Mucosa of descending colon (tissue), 3 donors: ENCODE data around the gene STRIT1. TPM values are rescaled to one million over a fixed set of nuclear protein-coding genes. Genes with fewer than 3 reads are reported as not detected.

Experiments
- ATAC-seq: fragments of 200-7000 bp; cut with Tn5 transposase; one replicate; pipeline ENCODE4 v1.9.1; 2020; ENCODE audit warnings: mild to moderate bottlenecking, moderate library complexity
- DNase-seq, 3 donors: peaks; one replicate each; pipeline ENCODE4 v3.0.0-alpha.2; 2020
- H3K36me3 ChIP-seq: fragments of 200-600 bp; one replicate; pipeline ENCODE4 v1.8.0; 2021; ENCODE audit warnings: low read depth, mild to moderate bottlenecking
- H3K4me1 ChIP-seq: fragments of 200-600 bp; one replicate; pipeline ENCODE4 v1.8.0; 2021; ENCODE audit warnings: low read depth, mild to moderate bottlenecking
- H3K4me3 ChIP-seq: fragments of 200-600 bp; one replicate; pipeline ENCODE4 v1.8.0; 2021; ENCODE audit warnings: mild to moderate bottlenecking
- H3K9me3 ChIP-seq: fragments of 200-600 bp; one replicate; pipeline ENCODE4 v1.8.0; 2021; ENCODE audit warnings: mild to moderate bottlenecking
- intact Hi-C, 2 donors: fragments of 100-400 bp; cut with DNase I in 1 of 2; cut with micrococcal nuclease in 1 of 2; formaldehyde crosslinking; loops; one replicate each; pipeline versions ENCODE4 v1.11.0 to v1.11.1; 2022; cut with DNase I, micrococcal nuclease
- total RNA-seq, 3 donors: library from RNA; stranded (reverse); fragmentation: NEBNext Ultra II Directional in 2 of 3; extraction: Animal tissue kit (Norgen Biotek cat#: 25700) in 2 of 3; gene quantifications; one replicate each; pipeline versions ENCODE4 v1.2.1 to v1.2.4, GENCODE V29; 2021 to 2023
- TF ChIP-seq, protein P1 (sequence below): fragments of 200-600 bp; IDR thresholded peaks from one replicate; pipeline ENCODE4 v1.8.0; 2022; ENCODE audit warnings: antibody characterized with exemption, mild to moderate bottlenecking
- donor health status: DM: no; HTN: no; CAD: no; lungs with moderate emphysema.
- donor health status: DM: no; HTN: no; CAD: no.
- donor health status: DM: no; HTN: yes; CAD: no.

STRIT1 gene
- total RNA-seq, 3 donors from 2014 or later: not detected

DNA sequence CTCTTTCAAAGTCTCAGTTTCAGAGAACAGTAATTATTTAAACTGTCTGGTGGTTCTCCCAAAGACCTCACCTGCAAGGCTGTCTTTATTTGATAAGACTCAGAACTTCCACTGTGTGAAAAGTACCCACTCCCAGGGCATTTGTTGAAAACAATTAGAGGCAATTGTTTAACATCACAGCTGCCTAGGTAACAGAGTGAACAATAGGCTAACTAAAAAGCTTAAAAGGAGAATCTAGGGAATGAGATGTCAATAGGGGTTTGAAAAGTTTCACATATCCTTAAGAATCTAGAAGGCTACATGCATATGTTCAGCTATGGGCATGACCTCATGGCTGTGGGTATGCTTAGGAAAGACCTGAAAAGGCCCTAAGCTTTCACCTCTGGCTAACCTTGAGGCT lies 2.9 kb upstream of the STRIT1 start:
- H3K9me3 ChIP-seq: peaks cover 6% of the 10 kb centered on the region

DNA sequence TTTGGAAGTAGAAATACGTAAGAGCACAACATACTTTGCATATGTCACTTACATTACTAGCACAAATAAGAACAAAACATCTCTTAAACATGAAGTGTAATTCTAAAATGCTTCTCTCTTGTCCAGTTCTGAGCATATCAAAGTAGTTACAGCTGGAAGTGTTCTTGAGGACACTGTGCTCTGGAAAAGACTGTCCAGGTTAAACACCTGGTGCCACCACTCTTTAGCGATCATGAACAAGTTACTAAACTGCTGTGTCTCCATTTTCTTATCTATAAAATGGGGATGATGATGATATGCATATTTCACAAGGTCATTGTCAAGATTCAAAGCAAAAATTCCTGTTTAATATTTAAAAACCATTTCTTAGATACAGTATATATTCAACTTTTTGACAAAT lies 790 bp downstream of the STRIT1 start:
- intact Hi-C loops: no loop called here
- no peak for ATAC-seq
- TF ChIP-seq, protein P1, sequence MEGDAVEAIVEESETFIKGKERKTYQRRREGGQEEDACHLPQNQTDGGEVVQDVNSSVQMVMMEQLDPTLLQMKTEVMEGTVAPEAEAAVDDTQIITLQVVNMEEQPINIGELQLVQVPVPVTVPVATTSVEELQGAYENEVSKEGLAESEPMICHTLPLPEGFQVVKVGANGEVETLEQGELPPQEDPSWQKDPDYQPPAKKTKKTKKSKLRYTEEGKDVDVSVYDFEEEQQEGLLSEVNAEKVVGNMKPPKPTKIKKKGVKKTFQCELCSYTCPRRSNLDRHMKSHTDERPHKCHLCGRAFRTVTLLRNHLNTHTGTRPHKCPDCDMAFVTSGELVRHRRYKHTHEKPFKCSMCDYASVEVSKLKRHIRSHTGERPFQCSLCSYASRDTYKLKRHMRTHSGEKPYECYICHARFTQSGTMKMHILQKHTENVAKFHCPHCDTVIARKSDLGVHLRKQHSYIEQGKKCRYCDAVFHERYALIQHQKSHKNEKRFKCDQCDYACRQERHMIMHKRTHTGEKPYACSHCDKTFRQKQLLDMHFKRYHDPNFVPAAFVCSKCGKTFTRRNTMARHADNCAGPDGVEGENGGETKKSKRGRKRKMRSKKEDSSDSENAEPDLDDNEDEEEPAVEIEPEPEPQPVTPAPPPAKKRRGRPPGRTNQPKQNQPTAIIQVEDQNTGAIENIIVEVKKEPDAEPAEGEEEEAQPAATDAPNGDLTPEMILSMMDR: no peak

More for the DNA sequence above, 2.9 kb upstream of the STRIT1 start:
- ATAC-seq (no peak), DNase-seq (no peak)
- intact Hi-C loops: no loop called here
- Histone ChIP-seq H3K4me1 (no peaks in the 10 kb centered on the region), H3K36me3 (no peaks in the 10 kb centered on the region), H3K4me3 (no peak overlapping the region)
- TF ChIP-seq, protein P1: no peak

DNA sequence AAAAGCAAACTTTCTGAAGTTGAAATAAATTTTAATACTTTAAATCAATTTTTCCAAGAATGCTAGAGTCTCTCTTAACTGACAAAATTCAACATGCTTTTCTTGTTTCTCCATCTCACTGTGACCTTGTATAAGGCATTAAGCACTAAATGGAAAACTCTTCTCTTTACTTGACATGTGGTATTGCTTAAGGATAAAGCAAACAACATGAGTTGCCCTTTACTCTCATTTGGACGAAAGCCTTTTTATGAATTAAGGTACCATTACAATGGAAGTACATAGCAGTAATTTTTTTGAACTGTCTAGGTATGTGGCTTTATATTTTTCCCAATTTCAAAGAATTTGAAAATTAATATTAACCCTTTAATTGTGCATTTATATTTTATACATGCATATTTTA lies 1.4 kb downstream of the STRIT1 start:
- DNase-seq: no peak
- no peak for ATAC-seq

More for the DNA sequence above, 790 bp downstream of the STRIT1 start:
- Histone ChIP-seq H3K4me3 (no peak overlapping the region), H3K9me3 (peaks cover 6% of the 10 kb centered on the region), H3K4me1 (no peaks in the 10 kb centered on the region), H3K36me3 (no peaks in the 10 kb centered on the region)
- no peak for DNase-seq

DNA sequence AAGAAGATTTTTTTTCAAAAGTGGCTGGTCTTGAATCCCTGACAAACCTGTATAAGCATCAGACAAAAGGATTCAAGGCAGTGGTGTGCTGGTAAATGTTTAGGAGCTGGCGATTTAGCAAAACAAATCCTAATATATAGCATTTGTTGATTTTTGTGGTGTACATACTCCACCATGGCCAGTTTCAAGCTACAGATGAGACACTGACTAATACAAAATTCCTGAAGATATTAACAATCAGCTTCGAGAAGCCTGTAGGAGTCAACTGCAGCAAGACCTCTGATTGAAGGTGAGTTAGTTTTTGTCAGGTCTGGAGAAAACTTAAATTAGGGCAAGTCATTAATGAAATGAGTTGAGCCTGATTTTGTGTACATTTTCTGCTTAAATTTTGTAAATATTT lies 6.7 kb downstream of the STRIT1 start:
- ATAC-seq: no peak
- intact Hi-C loops: no loop called here

More for the DNA sequence above, 1.4 kb downstream of the STRIT1 start:
- intact Hi-C loops: no loop called here
- peaks cover 6% of the 10 kb centered on the region for H3K9me3 ChIP-seq
- TF ChIP-seq, protein P1: no peak
- H3K36me3 ChIP-seq: no peaks in the 10 kb centered on the region
- no peak overlapping the region for H3K4me3 ChIP-seq
- no peaks in the 10 kb centered on the region for H3K4me1 ChIP-seq

DNA sequence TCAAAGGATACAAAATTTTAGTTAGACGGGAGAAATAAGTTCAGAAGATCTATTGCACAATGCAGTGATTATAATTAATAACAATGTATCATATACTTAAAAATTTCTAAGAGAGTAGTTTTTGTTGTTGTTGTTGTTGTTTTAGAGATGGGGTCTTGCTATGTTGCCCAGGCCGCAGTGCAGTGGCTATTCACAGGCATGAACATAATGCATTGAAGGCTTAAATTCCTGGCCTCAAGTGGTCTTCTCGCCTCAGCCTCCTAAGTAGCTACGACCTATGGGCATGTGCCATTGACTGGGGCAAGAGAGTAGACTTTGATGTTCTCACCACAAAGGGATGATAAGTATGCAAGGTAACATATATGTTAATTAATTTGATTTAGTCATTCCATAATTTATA lies 7.5 kb downstream of the STRIT1 start:
- Histone ChIP-seq H3K4me3 (no peak overlapping the region), H3K4me1 (no peaks in the 10 kb centered on the region), H3K9me3 (no peaks in the 10 kb centered on the region), H3K36me3 (no peaks in the 10 kb centered on the region)
- intact Hi-C loops: no loop called here
- ATAC-seq (no peak), DNase-seq (no peak)
- TF ChIP-seq, protein P1: no peak

More for the DNA sequence above, 6.7 kb downstream of the STRIT1 start:
- no peaks in the 10 kb centered on the region for H3K9me3 ChIP-seq
- no peak for DNase-seq
- H3K36me3 ChIP-seq: no peaks in the 10 kb centered on the region
- TF ChIP-seq, protein P1: no peak
- no peaks in the 10 kb centered on the region for H3K4me1 ChIP-seq
- no peak overlapping the region for H3K4me3 ChIP-seq
